Suprapubic skin (tissue), 4 donors: ENCODE results near the gene ZNF213. TPM values are rescaled to one million over a fixed set of nuclear protein-coding genes. Genes with fewer than 3 reads are reported as not detected.

Source experiments
- DNase-seq, 2 donors: peaks; one replicate each; pipeline ENCODE4 v3.0.0-alpha.2; 2019; ENCODE audit warnings: low spot score in 2 of 2
- H3K27ac ChIP-seq: fragments of 200-600 bp; sonication (generic); one replicate; pipeline ENCODE4 v1.5.1; 2019
- H3K27me3 ChIP-seq: fragments of 200-600 bp; sonication (generic); one replicate; pipeline ENCODE4 v1.5.1; 2019
- H3K36me3 ChIP-seq: fragments of 200-600 bp; sonication (generic); one replicate; pipeline ENCODE4 v1.5.1; 2019
- H3K4me1 ChIP-seq: fragments of 200-600 bp; sonication (generic); one replicate; pipeline ENCODE4 v1.5.1; 2019
- H3K4me3 ChIP-seq: fragments of 200-600 bp; sonication (generic); one replicate; pipeline ENCODE4 v1.5.1; 2019; ENCODE audit warnings: mild to moderate bottlenecking
- H3K9me3 ChIP-seq: fragments of 200-600 bp; sonication (generic); one replicate; pipeline ENCODE4 v1.5.1; 2019
- EP300 ChIP-seq: sonication (generic); formaldehyde crosslinking; IDR thresholded peaks from one replicate; pipeline ENCODE4 v1.6.1; 2017; ENCODE audit warnings: antibody characterized with exemption
- POLR2A ChIP-seq, 2 donors: fragments of 450-650 bp; IDR thresholded peaks; one replicate each; pipeline ENCODE4 v1.6.1; 2017; ENCODE audit warnings: antibody characterized with exemption in 2 of 2, mild to moderate bottlenecking in 2 of 2, moderate library complexity in 2 of 2
- POLR2AphosphoS5 ChIP-seq, 3 donors: sonication (generic); formaldehyde crosslinking; IDR thresholded peaks; one replicate each; pipeline ENCODE4 v1.6.1; 2017; ENCODE audit warnings: antibody characterized with exemption in 3 of 3
- WGBS: methylation state at CpG from one replicate; pipeline ENCODE4 v1.1.5; 2018; 5-methylcytosine and 5-hydroxymethylcytosine counted together
- total RNA-seq, 4 donors: library from RNA; depleted of rRNA; stranded (reverse); fragments of >200 nt; gene quantifications; one replicate each; pipeline ENCODE4 v1.1.0, GENCODE V29; 2016
- TF ChIP-seq, protein P1 (sequence below), 2 donors: fragments of 200-600 bp in 1 of 2; fragments of 450-650 bp in 1 of 2; sonication (generic) in 1 of 2; IDR thresholded peaks; one replicate each; pipeline ENCODE4 v1.5.1; 2016 to 2019; ENCODE audit warnings: antibody characterized with exemption in 2 of 2, mild to moderate bottlenecking in 1 of 2, moderate library complexity in 1 of 2

The ZNF213 gene
- total RNA-seq, 4 donors from 2014 or later = 14.0 to 18.0 (median 16.4) TPM

GRCh38 chr16:3152277-3152990, 17.6 kb downstream of the ZNF213 start:
- Histone ChIP-seq H3K27me3 (no peaks in the 10 kb centered on the region), H3K27ac (no peak overlapping the region), H3K36me3 (no peaks in the 10 kb centered on the region), H3K4me3 (peak overlapping the region; percentile 61), H3K4me1 (peaks cover 29% of the 10 kb centered on the region), H3K9me3 (no peaks in the 10 kb centered on the region)
- under 1% methylated on average over 29 of the region's 42 CpGs for WGBS
- TF ChIP-seq POLR2AphosphoS5 (IDR thresholded peaks at IDR 0.05) = peak in 1 of 3 donors; percentile 79
- no peak for TF ChIP-seq EP300
- DNase-seq = peak; percentile 91 to 93

DNA sequence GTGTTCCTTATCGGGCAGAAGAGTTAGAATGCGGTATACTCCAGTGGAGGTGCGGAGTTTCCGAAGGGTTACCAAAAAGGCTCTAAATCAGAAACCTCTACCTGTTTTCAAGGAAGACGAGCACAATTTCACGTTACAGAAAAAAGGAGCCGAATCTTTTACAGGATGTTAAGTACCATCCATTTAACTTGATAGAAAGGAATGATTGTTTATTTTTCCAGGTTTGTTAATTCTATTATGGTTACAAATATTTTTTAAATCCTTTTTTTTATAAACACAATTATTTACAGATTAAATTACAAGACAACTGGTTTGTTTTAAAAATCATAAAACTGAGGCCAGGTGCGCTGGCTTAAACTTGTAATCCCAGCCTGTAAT, 18.2 kb downstream of the ZNF213 start:
- peak overlapping the region; percentile 61 for H3K4me3 ChIP-seq
- no peaks in the 10 kb centered on the region for H3K36me3 ChIP-seq
- WGBS = 10% methylated on average over 8 of the region's 8 CpGs
- H3K27me3 ChIP-seq = no peaks in the 10 kb centered on the region
- peaks cover 35% of the 10 kb centered on the region for H3K4me1 ChIP-seq
- no peak for TF ChIP-seq EP300
- no peak for DNase-seq
- H3K9me3 ChIP-seq = no peaks in the 10 kb centered on the region
- H3K27ac ChIP-seq = no peak overlapping the region

- WGBS = 80% methylated on average over 2 of the region's 2 CpGs
- TF ChIP-seq, protein P1, sequence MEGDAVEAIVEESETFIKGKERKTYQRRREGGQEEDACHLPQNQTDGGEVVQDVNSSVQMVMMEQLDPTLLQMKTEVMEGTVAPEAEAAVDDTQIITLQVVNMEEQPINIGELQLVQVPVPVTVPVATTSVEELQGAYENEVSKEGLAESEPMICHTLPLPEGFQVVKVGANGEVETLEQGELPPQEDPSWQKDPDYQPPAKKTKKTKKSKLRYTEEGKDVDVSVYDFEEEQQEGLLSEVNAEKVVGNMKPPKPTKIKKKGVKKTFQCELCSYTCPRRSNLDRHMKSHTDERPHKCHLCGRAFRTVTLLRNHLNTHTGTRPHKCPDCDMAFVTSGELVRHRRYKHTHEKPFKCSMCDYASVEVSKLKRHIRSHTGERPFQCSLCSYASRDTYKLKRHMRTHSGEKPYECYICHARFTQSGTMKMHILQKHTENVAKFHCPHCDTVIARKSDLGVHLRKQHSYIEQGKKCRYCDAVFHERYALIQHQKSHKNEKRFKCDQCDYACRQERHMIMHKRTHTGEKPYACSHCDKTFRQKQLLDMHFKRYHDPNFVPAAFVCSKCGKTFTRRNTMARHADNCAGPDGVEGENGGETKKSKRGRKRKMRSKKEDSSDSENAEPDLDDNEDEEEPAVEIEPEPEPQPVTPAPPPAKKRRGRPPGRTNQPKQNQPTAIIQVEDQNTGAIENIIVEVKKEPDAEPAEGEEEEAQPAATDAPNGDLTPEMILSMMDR (IDR thresholded peaks at IDR 0.05) = no peak
- TF ChIP-seq POLR2AphosphoS5 (IDR thresholded peaks at IDR 0.05) = no peak
- TF ChIP-seq EP300 = no peak
- TF ChIP-seq POLR2A (IDR thresholded peaks at IDR 0.05) = no peak
- Histone ChIP-seq H3K27me3 (no peaks in the 10 kb centered on the region), H3K27ac (no peak overlapping the region), H3K36me3 (no peaks in the 10 kb centered on the region), H3K9me3 (no peaks in the 10 kb centered on the region), H3K4me1 (peaks cover 34% of the 10 kb centered on the region), H3K4me3 (no peak overlapping the region)
- no peak for DNase-seq
These were observed 20.4 kb downstream of the ZNF213 start for GRCh38 chr16:3155181-3155580.

DNA sequence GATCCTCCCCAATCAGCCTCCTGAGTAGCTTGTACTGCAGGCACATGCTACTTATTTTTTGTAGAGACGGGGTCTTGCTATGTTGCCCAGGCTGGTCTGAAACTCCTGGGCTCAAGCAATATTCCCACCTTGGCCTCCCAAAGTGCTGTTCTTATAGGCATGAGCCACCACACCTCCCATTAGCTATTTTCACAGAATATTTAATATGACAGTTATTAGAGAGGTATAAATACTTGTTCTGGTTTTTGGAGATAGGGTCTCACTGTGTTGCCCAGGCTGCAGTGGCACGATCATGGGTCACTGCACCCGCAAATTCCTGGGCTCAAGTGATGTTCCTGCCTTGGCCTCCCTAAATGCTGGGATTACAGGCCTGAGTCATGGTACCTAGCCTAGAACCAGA, 21.1 kb downstream of the ZNF213 start:
- no peak for DNase-seq
- no peaks in the 10 kb centered on the region for H3K9me3 ChIP-seq
- H3K4me3 ChIP-seq = no peak overlapping the region
- WGBS = 94% methylated on average over 3 of the region's 3 CpGs
- H3K4me1 ChIP-seq = peaks cover 30% of the 10 kb centered on the region
- H3K27ac ChIP-seq = no peak overlapping the region
- TF ChIP-seq, protein P1 (IDR thresholded peaks at IDR 0.05) = no peak
- no peak for TF ChIP-seq POLR2AphosphoS5 (IDR thresholded peaks at IDR 0.05)
- no peak for TF ChIP-seq EP300
- H3K36me3 ChIP-seq = no peaks in the 10 kb centered on the region
- H3K27me3 ChIP-seq = no peaks in the 10 kb centered on the region

DNA sequence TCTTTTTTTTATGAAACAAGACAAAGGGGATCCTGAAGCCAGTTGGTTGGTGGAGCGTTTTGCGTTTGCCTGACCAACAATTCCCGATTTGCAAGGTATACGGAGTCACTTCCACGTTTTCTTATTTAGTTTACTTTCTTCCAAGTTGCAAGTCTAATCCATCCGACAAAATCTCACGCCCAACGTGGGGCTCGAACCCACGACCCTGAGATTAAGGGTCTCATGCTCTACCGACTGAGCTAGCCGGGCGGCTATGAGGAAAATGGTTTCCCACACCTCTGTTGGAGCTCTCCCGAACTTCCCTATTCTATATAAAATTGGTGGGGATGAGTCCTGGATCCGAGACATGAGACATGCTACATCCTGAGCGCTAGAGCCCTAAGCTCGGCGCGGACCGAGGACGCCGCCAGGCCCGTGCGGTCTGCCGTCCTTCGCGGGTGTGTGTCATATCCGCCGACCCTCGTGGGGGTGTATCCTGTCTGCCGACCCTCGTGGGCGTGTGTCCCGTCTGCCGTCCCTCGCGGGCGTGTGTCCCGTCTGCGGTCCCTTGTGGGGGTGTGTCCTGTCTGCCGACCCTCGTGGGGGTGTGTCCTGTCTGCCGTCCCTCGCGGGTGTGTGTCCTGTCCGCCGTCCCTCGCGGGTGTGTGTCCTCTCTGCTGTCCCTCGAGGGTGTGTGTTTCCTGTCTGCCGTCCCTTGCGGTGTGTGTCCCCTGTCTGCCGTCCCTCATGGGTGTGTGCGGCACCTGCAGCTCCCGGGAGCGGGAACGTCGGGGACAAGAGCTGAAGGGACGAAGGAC, 22.6 kb downstream of the ZNF213 start:
- TF ChIP-seq, protein P1 (IDR thresholded peaks at IDR 0.05) = no peak
- peak in 1 of 3 donors; percentile 64 for TF ChIP-seq POLR2AphosphoS5 (IDR thresholded peaks at IDR 0.05)
- Histone ChIP-seq H3K4me3 (peak overlapping the region; percentile 64), H3K27ac (peak overlapping the region; percentile 81), H3K9me3 (no peaks in the 10 kb centered on the region), H3K4me1 (peaks cover 18% of the 10 kb centered on the region), H3K27me3 (no peaks in the 10 kb centered on the region), H3K36me3 (no peaks in the 10 kb centered on the region)
- DNase-seq = peak; percentile 80 to 82
- 0% methylated on average over 6 of the region's 59 CpGs for WGBS

DNA sequence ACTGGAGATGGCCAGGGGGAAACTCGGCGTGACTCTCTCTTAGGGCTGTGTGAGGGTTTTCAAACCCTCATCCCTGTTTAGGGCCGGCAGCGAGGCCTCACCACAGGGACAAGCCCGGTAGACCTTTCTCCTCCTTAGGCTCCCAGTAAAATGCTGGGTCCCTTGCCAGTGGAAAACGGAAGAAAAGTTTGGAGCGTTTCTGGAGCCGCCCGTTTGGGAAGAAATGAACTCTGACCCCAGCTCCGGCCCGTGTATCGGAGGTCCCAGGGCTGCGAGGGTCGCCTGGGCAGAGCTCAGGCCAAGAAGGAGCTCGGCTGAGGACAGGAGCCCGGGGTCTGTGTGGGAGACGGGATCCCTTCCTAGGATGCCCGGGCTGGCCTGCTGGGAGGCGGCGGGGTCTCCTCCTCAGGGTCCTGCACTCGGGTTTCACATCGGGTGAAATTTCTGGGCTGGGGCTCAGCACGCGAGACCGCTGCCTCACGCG, 23.2 kb downstream of the ZNF213 start:
- TF ChIP-seq POLR2A (IDR thresholded peaks at IDR 0.05) = no peak
- TF ChIP-seq EP300 = no peak
- TF ChIP-seq, protein P1 (IDR thresholded peaks at IDR 0.05) = no peak
- TF ChIP-seq POLR2AphosphoS5 (IDR thresholded peaks at IDR 0.05) = no peak
- Histone ChIP-seq H3K4me3 (peak overlapping the region; percentile 64), H3K9me3 (no peaks in the 10 kb centered on the region), H3K27ac (peak overlapping the region; percentile 81), H3K27me3 (no peaks in the 10 kb centered on the region), H3K36me3 (no peaks in the 10 kb centered on the region), H3K4me1 (peaks cover 15% of the 10 kb centered on the region)
- WGBS = 0% methylated on average over 6 of the region's 27 CpGs
- peak; percentile 73 to 82 for DNase-seq
